A549 (cell line): ENCODE results near the gene ERICH6B. TPM values are rescaled to one million over a fixed set of nuclear protein-coding genes. Genes with fewer than 3 reads are reported as not detected.
"Not testable (repeated sequence)": the region's sequence is repeated elsewhere in the genome, so short reads cannot be mapped to it uniquely, and the experiment has no call there.

ENCODE experiments used
- ATAC-seq, 2 experiments: fragments of 200-7000 bp in 1 of 2; fragments of >200 bp in 1 of 2; cut with Nextera tagmentation in 1 of 2; cut with Tn5 transposase in 1 of 2; 3 replicates each; pipeline versions ENCODE4 v1.8.0 to v1.9.1; 2018 to 2020; ENCODE audit warnings: mild to moderate bottlenecking in 1 of 2, moderate library complexity in 1 of 2
- CTCF ChIA-PET: fragments of 300-600 bp; sonication (Branson Sonifier 250); formaldehyde crosslinking; extraction: SDS; loops from one replicate; lab custom pipeline; 2021; ENCODE audit warnings: antibody characterized with exemption, inconsistent platforms; lab: Yijun Ruan, JAX
- POLR2A ChIA-PET: fragments of 350-600 bp; formaldehyde crosslinking; extraction: SDS; loops from one replicate; lab custom pipeline; 2021; ENCODE audit warnings: antibody characterized with exemption, inconsistent platforms; lab: Yijun Ruan, JAX
- DNase-seq, 2 experiments: peaks; one replicate each; pipeline versions ENCODE4 v3.0.0 to v3.0.0-alpha.2; 2011 to 2016; ENCODE audit warnings: low read depth in 1 of 2, low spot score in 1 of 2
- FAIRE-seq: peaks from 2 replicates; lab custom pipeline; 2011; peaks lifted over from hg19 to GRCh38; lab: Jason Lieb, UNC
- H3K27ac ChIP-seq, 2 experiments: fragments of >200 bp; sonication (Bioruptor Twin); formaldehyde crosslinking; 3 replicates each; pipeline ENCODE4 v1.5.1; 2016 to 2017
- H3K4me1 ChIP-seq: fragments of >200 bp; sonication (Bioruptor Twin); formaldehyde crosslinking; 3 replicates; pipeline ENCODE4 v1.6.1; 2016
- H3K4me2 ChIP-seq: fragments of >200 bp; sonication (Bioruptor Twin); formaldehyde crosslinking; 3 replicates; pipeline ENCODE4 v1.6.1; 2016
- H3K4me3 ChIP-seq: fragments of >200 bp; sonication (Bioruptor Twin); formaldehyde crosslinking; 3 replicates; pipeline ENCODE4 v1.5.1; 2016
- H3K9me3 ChIP-seq: fragments of >200 bp; sonication (Bioruptor Twin); formaldehyde crosslinking; 3 replicates; pipeline ENCODE4 v1.6.1; 2016
- EHF ChIP-seq: fragments of 250-450 bp; sonication (Bioruptor Pico); IDR thresholded peaks from 2 replicates; pipeline ENCODE4 v1.5.0; 2020; ENCODE audit warnings: mild to moderate bottlenecking
- ESRRA ChIP-seq: fragments of 150-350 bp; IDR thresholded peaks from 2 replicates; pipeline ENCODE4 v1.6.1; 2014; ENCODE audit warnings: mild to moderate bottlenecking, low read length, borderline replicate concordance
- FOXS1 ChIP-seq: fragments of 250-450 bp; sonication (Bioruptor Pico); IDR thresholded peaks from 2 replicates; pipeline ENCODE4 v1.5.0; 2020; ENCODE audit warnings: mild to moderate bottlenecking, moderate library complexity
- HDAC2 ChIP-seq: fragments of 200-600 bp; sonication (generic); IDR thresholded peaks from 2 replicates; pipeline ENCODE4 v1.6.1; 2016
- HEYL ChIP-seq: fragments of 250-450 bp; sonication (Bioruptor Pico); IDR thresholded peaks from 2 replicates; pipeline ENCODE4 v1.8.0; 2021; ENCODE audit warnings: mild to moderate bottlenecking, moderate library complexity
- JUNB ChIP-seq: fragments of >200 bp; sonication (Bioruptor Twin); formaldehyde crosslinking; IDR thresholded peaks from 2 replicates; pipeline ENCODE4 v1.6.1; 2016
- MAX ChIP-seq: IDR thresholded peaks from 2 replicates; pipeline ENCODE4 v1.6.1; 2012
- MYC ChIP-seq: IDR thresholded peaks from 2 replicates; pipeline ENCODE4 v1.6.1; 2012; ENCODE audit warnings: mild to moderate bottlenecking, inconsistent platforms, low read length, improper control_type of control experiment, borderline replicate concordance
- RAD21 ChIP-seq, 2 experiments: fragments of >200 bp in 1 of 2; sonication (Bioruptor Twin) in 1 of 2; formaldehyde crosslinking in 1 of 2; IDR thresholded peaks in 1 of 2; conservative IDR thresholded peaks in 1 of 2; 2 replicates in 1 of 2; 3 replicates in 1 of 2; pipeline ENCODE4 v1.6.1; 2012 to 2018; ENCODE audit warnings: inconsistent platforms in 1 of 2
- RNF2 ChIP-seq: fragments of 200-600 bp; sonication (generic); IDR thresholded peaks from 2 replicates; pipeline ENCODE4 v1.6.1; 2016; ENCODE audit warnings: low read depth, mild to moderate bottlenecking, antibody characterized with exemption, moderate library complexity, borderline replicate concordance
- WGBS: methylation state at CpG from one replicate; pipeline ENCODE4 v1.1.6; 2017; ENCODE audit errors: missing lambda C conversion rate; 5-methylcytosine and 5-hydroxymethylcytosine counted together
- polyA minus RNA-seq: library from RNA; depleted of rRNA, polyadenylated mRNA; stranded (reverse); fragments of >200 nt; gene quantifications from 2 replicates; pipeline ENCODE4 v1.2.3, GENCODE V29; 2011; rRNA and poly(A)+ RNA removed
- polyA plus RNA-seq, 4 experiments: library from polyadenylated mRNA; depleted of rRNA in 3 of 4; stranded (reverse); fragments of >200 nt; fragmentation: RNase III in 1 of 4; extraction: RNeasy Plus Mini Kit Qiagen cat#74134 plus additional on column Dnase treatment in 1 of 4; gene quantifications; 2 replicates in 3 of 4; 3 replicates in 1 of 4; pipeline ENCODE4 v1.2.3, GENCODE V29; 2011 to 2017
- TF ChIP-seq, protein P1 (sequence below): fragments of >200 bp; sonication (Bioruptor Twin); formaldehyde crosslinking; IDR thresholded peaks from 3 replicates; pipeline ENCODE4 v1.5.1; 2016
- TF ChIP-seq, protein P2 (sequence below): IDR thresholded peaks from 2 replicates; pipeline ENCODE4 v1.6.1; 2012

Gene ERICH6B
- polyA plus RNA-seq (2011; rRNA removed) = not detected in 2 replicates
- polyA plus RNA-seq (2012; cell fraction: cytosol; rRNA removed) = not detected in 2 replicates
- not detected in 2 replicates for polyA plus RNA-seq (2012; cell fraction: nucleus; rRNA removed)
- polyA plus RNA-seq (2017; fragmentation: RNase III; extraction: RNeasy Plus Mini Kit Qiagen cat#74134 plus additional on column Dnase treatment) = not detected in 3 replicates
- polyA minus RNA-seq = not detected in 2 replicates

- no peaks in the 10 kb centered on the region for H3K9me3 ChIP-seq
- peak; percentile 24 to 74; a peak in 4 of 6 replicates for ATAC-seq
- no peak for TF ChIP-seq RAD21 (conservative IDR thresholded peaks at IDR 0.05 in 1 of 2, IDR thresholded peaks at IDR 0.05 in 1 of 2)
- TF ChIP-seq, protein P1, sequence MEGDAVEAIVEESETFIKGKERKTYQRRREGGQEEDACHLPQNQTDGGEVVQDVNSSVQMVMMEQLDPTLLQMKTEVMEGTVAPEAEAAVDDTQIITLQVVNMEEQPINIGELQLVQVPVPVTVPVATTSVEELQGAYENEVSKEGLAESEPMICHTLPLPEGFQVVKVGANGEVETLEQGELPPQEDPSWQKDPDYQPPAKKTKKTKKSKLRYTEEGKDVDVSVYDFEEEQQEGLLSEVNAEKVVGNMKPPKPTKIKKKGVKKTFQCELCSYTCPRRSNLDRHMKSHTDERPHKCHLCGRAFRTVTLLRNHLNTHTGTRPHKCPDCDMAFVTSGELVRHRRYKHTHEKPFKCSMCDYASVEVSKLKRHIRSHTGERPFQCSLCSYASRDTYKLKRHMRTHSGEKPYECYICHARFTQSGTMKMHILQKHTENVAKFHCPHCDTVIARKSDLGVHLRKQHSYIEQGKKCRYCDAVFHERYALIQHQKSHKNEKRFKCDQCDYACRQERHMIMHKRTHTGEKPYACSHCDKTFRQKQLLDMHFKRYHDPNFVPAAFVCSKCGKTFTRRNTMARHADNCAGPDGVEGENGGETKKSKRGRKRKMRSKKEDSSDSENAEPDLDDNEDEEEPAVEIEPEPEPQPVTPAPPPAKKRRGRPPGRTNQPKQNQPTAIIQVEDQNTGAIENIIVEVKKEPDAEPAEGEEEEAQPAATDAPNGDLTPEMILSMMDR = no peak
- TF ChIP-seq HDAC2 = no peak
- no peak for TF ChIP-seq ESRRA
- TF ChIP-seq JUNB = no peak
- TF ChIP-seq FOXS1 (CRISPR knock-in tag) = no peak
- no peak for TF ChIP-seq HEYL (CRISPR knock-in tag)
- TF ChIP-seq MYC = no peak
- no peak for FAIRE-seq
- POLR2A ChIA-PET = no interaction called here
- WGBS = 11% methylated on average over 20 of the region's 27 CpGs
- CTCF ChIA-PET = interaction anchor here (4.9 kb wide), 1 partner anchor 8 kb away, joined by 27 read pairs; no protein-coding TSS in a partner anchor
- H3K4me1 ChIP-seq = no peaks in the 10 kb centered on the region
- no peak within 1 kb of the TSS; the same call in 2 of the 3 replicates for H3K4me2 ChIP-seq
- H3K4me3 ChIP-seq = no peak within 1 kb of the TSS
- no peak within 1 kb of the TSS for H3K27ac ChIP-seq
- DNase-seq = peak in 1 of 2 experiments; percentile 5
These were observed at the start of gene ERICH6B for GRCh38 chr13:45615501-45616101. ERICH6B (minus strand) TSS chr13:45615739; CDS start chr13:45597005, 18,734 bp downstream.

DNA sequence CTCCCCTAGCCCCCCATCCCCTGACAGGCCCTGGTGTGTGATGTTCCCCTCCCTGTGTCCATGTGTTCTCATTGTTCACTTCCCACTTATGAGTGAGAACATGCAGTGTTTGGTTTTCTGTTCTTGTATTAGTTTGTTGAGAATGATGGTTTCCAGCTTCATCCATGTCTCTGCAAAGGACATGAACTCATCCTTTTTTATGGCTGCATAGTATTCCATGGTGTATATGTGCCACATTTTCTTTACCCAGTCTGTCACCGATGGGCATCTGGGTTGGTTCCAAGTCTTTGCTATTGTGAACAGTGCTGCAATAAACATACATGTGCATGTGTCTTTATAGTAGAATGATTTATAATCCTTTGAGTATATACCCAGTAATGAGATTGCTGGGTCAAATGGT, 47.4 kb upstream of the ERICH6B start:
- 88% methylated on average over 1 of the region's 1 CpG for WGBS
- FAIRE-seq, H3K4me1 ChIP-seq, CTCF ChIA-PET, DNase-seq, ATAC-seq, H3K27ac ChIP-seq, H3K4me3 ChIP-seq, H3K4me2 ChIP-seq, POLR2A ChIA-PET, H3K9me3 ChIP-seq: not testable (repeated sequence)

- ChIA-PET CTCF (no interaction called here), POLR2A (no interaction called here)
- no peak for DNase-seq
- Histone ChIP-seq H3K9me3 (no peaks in the 10 kb centered on the region), H3K4me2 (no peak overlapping the region), H3K4me1 (no peaks in the 10 kb centered on the region), H3K4me3 (no peak overlapping the region), H3K27ac (no peak overlapping the region)
- TF ChIP-seq HEYL (CRISPR knock-in tag) (no peak), MAX (no peak), EHF (no peak), RNF2 (no peak), RAD21 (conservative IDR thresholded peaks at IDR 0.05 in 1 of 2, IDR thresholded peaks at IDR 0.05 in 1 of 2) (no peak)
- TF ChIP-seq, protein P2, sequence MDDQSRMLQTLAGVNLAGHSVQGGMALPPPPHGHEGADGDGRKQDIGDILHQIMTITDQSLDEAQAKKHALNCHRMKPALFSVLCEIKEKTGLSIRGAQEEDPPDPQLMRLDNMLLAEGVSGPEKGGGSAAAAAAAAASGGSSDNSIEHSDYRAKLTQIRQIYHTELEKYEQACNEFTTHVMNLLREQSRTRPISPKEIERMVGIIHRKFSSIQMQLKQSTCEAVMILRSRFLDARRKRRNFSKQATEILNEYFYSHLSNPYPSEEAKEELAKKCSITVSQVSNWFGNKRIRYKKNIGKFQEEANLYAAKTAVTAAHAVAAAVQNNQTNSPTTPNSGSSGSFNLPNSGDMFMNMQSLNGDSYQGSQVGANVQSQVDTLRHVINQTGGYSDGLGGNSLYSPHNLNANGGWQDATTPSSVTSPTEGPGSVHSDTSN = no peak
- no peak for ATAC-seq
- WGBS = 59% methylated on average over 1 of the region's 1 CpG
- no peak for FAIRE-seq
These were observed 46.6 kb upstream of the ERICH6B start for GRCh38 chr13:45662162-45662561.

GRCh38 chr13:45660458-45660857, 44.9 kb upstream of the ERICH6B start:
- H3K27ac ChIP-seq, H3K4me2 ChIP-seq, H3K4me1 ChIP-seq, FAIRE-seq, POLR2A ChIA-PET, H3K9me3 ChIP-seq, DNase-seq, CTCF ChIA-PET, H3K4me3 ChIP-seq, ATAC-seq: not testable (repeated sequence)
- 0% methylated on average over 1 of the region's 1 CpG for WGBS
